ENCODE data around the gene TSC22D1.

The TSC22D1 gene

DNA sequence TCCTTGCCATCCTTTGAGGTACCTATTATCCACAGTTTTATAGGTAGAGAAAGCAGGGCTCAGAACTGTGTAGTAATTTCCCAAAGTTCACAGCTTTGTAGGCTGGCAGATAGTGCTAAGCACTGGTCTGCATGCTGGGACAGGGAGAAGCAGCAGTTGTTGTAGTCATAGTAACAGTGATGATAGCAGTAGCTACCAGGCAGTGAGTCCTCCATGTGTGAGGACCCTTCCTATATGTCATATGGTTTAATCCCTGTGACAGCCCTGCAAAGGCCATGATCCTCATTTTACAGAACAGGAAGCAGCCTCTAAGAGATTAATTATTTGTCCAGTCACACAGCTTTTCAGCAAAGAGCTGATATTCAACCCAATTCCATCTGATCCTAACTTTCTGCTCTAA is 181.5 kb downstream of the TSC22D1 start:
- TF ChIP-seq SIN3A (IDR thresholded peaks at IDR 0.05; ENCODE audit: borderline replicate concordance, insufficient read depth, low read length) (no peak), TAF1 (IDR thresholded peaks at IDR 0.05; ENCODE audit: borderline replicate concordance, insufficient read depth, low read length) (no peak), POLR2AphosphoS5 (IDR thresholded peaks at IDR 0.05; ENCODE audit: low read depth, low read length) (no peak), FOXP2 (optimal IDR thresholded peaks at IDR 0.05; ENCODE audit: borderline replicate concordance, extremely low read depth, extremely low read length, insufficient read depth) (no peak)
- TF ChIP-seq, protein P1, sequence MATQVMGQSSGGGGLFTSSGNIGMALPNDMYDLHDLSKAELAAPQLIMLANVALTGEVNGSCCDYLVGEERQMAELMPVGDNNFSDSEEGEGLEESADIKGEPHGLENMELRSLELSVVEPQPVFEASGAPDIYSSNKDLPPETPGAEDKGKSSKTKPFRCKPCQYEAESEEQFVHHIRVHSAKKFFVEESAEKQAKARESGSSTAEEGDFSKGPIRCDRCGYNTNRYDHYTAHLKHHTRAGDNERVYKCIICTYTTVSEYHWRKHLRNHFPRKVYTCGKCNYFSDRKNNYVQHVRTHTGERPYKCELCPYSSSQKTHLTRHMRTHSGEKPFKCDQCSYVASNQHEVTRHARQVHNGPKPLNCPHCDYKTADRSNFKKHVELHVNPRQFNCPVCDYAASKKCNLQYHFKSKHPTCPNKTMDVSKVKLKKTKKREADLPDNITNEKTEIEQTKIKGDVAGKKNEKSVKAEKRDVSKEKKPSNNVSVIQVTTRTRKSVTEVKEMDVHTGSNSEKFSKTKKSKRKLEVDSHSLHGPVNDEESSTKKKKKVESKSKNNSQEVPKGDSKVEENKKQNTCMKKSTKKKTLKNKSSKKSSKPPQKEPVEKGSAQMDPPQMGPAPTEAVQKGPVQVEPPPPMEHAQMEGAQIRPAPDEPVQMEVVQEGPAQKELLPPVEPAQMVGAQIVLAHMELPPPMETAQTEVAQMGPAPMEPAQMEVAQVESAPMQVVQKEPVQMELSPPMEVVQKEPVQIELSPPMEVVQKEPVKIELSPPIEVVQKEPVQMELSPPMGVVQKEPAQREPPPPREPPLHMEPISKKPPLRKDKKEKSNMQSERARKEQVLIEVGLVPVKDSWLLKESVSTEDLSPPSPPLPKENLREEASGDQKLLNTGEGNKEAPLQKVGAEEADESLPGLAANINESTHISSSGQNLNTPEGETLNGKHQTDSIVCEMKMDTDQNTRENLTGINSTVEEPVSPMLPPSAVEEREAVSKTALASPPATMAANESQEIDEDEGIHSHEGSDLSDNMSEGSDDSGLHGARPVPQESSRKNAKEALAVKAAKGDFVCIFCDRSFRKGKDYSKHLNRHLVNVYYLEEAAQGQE (IDR thresholded peaks at IDR 0.05; ENCODE audit: insufficient read depth in 1 of 2, low read depth in 2 of 2, low read length in 2 of 2) = no peak

- TF ChIP-seq SIN3A (IDR thresholded peaks at IDR 0.05; ENCODE audit: borderline replicate concordance, insufficient read depth, low read length) (no peak), TAF1 (IDR thresholded peaks at IDR 0.05; ENCODE audit: borderline replicate concordance, insufficient read depth, low read length) (no peak), FOXP2 (optimal IDR thresholded peaks at IDR 0.05; ENCODE audit: borderline replicate concordance, extremely low read depth, extremely low read length, insufficient read depth) (no peak), POLR2AphosphoS5 (IDR thresholded peaks at IDR 0.05; ENCODE audit: low read depth, low read length) (no peak)
- TF ChIP-seq, protein P1 (IDR thresholded peaks at IDR 0.05; ENCODE audit: insufficient read depth in 1 of 2, low read depth in 2 of 2, low read length in 2 of 2) = no peak
Measured at GRCh38 chr13:44393391-44393790, 182.7 kb downstream of the TSC22D1 start.

DNA sequence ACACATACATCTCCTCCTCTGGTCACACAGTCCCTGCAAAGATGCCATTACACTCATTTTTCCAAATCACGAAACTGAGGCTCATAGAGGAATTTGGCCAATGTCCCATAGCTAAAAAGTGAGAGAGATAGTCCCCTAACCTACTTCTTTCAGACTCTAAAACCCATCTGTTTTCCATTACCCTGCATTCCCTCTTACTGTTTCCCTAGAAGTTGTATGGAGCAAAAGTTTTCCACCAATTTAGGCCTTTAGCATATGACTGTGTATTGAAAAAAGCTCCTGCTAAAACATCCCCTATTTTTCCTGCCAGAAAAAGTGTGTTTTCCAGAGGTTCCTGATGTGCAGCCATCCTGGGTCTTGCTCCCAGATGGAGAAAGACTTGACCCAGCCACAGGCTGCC is 186.3 kb downstream of the TSC22D1 start:
- no peak for TF ChIP-seq SIN3A (IDR thresholded peaks at IDR 0.05; ENCODE audit: borderline replicate concordance, insufficient read depth, low read length)

GRCh38 chr13:44389060-44389666 is 187.0 kb downstream of the TSC22D1 start:
- TF ChIP-seq, protein P1 (IDR thresholded peaks at IDR 0.05; ENCODE audit: insufficient read depth in 1 of 2, low read depth in 2 of 2, low read length in 2 of 2) = no peak
- TF ChIP-seq TAF1 (IDR thresholded peaks at IDR 0.05; ENCODE audit: borderline replicate concordance, insufficient read depth, low read length) = no peak
- no peak for TF ChIP-seq FOXP2 (optimal IDR thresholded peaks at IDR 0.05; ENCODE audit: borderline replicate concordance, extremely low read depth, extremely low read length, insufficient read depth)
- TF ChIP-seq POLR2AphosphoS5 (IDR thresholded peaks at IDR 0.05; ENCODE audit: low read depth, low read length) = no peak
- no peak for TF ChIP-seq SIN3A (IDR thresholded peaks at IDR 0.05; ENCODE audit: borderline replicate concordance, insufficient read depth, low read length)

DNA sequence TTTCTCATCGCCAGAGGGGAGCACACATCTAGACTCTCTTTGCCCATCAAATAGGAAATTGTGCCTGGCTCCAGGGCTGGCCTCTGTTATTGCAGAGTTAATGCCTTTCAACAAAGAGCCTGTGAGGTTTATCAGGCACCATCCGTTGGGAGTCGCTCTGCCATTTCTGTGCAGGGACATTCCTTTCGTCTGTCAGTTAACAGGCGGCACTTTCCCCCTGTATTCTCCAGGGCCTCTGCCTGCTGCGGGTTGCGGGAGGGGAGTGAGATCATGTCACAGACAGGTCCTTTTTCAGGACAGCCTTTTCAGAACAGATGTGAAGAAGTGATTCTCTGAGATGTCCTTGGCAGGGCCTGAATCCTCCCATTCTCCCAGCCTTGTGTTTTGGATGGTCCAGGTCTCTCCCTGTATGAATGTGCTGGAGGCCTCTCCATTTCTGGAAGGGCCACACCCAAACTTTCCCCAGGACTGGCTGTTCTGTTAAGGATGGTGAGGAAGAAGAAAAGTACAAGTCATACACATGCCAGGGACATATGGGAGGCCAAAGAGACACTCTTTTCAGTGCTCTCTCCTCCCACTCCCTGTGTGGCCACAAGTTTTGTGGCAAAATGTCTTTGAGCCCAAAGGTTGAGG is 187.6 kb downstream of the TSC22D1 start:
- TF ChIP-seq TAF1 (IDR thresholded peaks at IDR 0.05; ENCODE audit: borderline replicate concordance, insufficient read depth, low read length) (no peak), FOXP2 (optimal IDR thresholded peaks at IDR 0.05; ENCODE audit: borderline replicate concordance, extremely low read depth, extremely low read length, insufficient read depth) (no peak), SIN3A (IDR thresholded peaks at IDR 0.05; ENCODE audit: borderline replicate concordance, insufficient read depth, low read length) (no peak), POLR2AphosphoS5 (IDR thresholded peaks at IDR 0.05; ENCODE audit: low read depth, low read length) (no peak)
- TF ChIP-seq, protein P1 (IDR thresholded peaks at IDR 0.05; ENCODE audit: insufficient read depth in 1 of 2, low read depth in 2 of 2, low read length in 2 of 2) = no peak

Data from PFSK-1 (cell line).